LNCaP clone FGC (cell line): Measurements from ENCODE around the gene SLIT1.

Source experiments
- DNase-seq: peaks from one replicate; pipeline ENCODE4 v3.0.0-alpha.2; 2011; ENCODE audit warnings: low read depth
- H3K4me3 ChIP-seq: 2 replicates; pipeline ENCODE4 v1.5.1; 2011; ENCODE audit warnings: mild to moderate bottlenecking, low read depth, low read length, control low read depth
- CTCF ChIP-seq: IDR thresholded peaks from 2 replicates; pipeline ENCODE4 v1.5.1; 2012; ENCODE audit warnings: mild to moderate bottlenecking; ENCODE audit not compliant: control insufficient read depth, insufficient read depth; ENCODE audit errors: extremely low read depth

Gene SLIT1

GRCh38 chr10:96988426-96988825, 197.3 kb downstream of the SLIT1 start:
- H3K4me3 ChIP-seq = no peak overlapping the region
- no peak for TF ChIP-seq CTCF
- no peak for DNase-seq

GRCh38 chr10:96987842-96988175, 197.9 kb downstream of the SLIT1 start:
- TF ChIP-seq CTCF = no peak
- no peak for DNase-seq
- no peak overlapping the region for H3K4me3 ChIP-seq

GRCh38 chr10:96987141-96987841, 198.5 kb downstream of the SLIT1 start:
- TF ChIP-seq CTCF = no peak
- no peak for DNase-seq
- no peak overlapping the region for H3K4me3 ChIP-seq

- DNase-seq = no peak
- no peak for TF ChIP-seq CTCF
- H3K4me3 ChIP-seq = no peak overlapping the region
Measured at GRCh38 chr10:96986200-96986856, 199.4 kb downstream of the SLIT1 start.

DNA sequence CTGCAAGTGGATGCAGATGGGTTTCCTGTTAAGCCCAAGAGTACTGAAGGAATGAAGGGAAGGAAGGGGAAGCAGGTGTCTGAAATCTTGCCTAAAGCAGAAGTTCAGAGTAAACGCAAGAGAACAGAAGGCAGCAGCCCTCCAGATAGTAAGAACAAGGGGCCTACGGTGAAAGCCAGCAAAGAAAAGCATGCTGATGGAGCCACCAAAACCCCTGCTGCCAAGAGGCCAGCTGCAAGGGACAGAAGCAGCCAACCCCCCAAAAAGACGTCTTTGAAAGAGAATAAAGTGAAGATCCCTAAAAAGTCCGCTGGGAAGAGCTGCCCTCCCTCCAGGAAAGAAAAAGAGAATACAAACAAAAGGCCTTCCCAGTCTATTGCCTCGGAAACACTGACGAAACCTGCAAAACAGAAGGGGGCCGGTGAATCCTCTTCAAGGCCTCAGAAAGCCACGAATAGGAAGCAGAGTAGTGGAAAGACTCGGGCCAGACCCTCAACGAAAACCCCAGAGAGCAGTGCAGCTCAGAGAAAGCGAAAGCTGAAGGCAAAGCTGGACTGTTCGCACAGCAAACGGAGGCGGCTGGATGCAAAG, 201.1 kb downstream of the SLIT1 start:
- no peak for TF ChIP-seq CTCF
- no peak overlapping the region for H3K4me3 ChIP-seq
- DNase-seq = no peak

DNA sequence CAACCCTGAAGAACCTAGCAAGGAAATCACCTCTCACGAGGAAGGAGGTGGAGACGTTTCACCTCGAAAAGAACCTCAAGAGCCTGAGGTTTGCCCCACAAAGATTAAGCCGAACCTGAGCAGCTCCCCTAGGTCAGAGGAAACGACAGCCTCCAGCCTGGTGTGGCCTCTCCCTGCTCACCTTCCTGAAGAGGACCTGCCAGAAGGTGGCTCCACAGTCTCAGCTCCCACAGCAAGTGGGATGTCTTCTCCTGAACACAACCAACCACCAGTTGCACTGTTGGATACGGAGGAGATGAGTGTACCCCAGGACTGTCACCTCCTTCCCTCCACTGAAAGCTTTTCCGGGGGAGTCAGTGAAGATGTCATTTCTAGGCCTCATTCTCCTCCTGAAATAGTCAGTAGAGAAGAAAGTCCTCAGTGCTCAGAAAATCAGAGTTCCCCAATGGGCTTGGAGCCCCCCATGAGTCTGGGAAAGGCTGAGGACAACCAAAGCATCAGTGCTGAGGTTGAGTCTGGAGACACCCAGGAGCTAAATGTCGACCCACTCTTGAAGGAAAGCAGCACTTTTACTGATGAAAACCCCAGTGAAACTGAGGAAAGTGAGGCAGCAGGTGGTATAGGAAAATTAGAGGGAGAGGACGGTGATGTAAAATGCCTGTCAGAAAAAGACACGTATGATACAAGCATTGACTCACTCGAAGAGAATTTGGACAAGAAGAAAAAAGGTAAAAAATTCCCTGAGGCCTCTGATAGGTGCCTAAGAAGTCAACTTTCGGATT, 203.4 kb downstream of the SLIT1 start:
- no peak overlapping the region for H3K4me3 ChIP-seq
- no peak for TF ChIP-seq CTCF

More for the DNA sequence above, 203.4 kb downstream of the SLIT1 start:
- no peak for DNase-seq
